ENCODE data around the gene DAGLA. TPM values are rescaled to one million over a fixed set of nuclear protein-coding genes. Genes with fewer than 3 reads are reported as not detected.

The DAGLA gene
- total and polyA plus RNA-seq, 2 of the 13 experiments (the other 11 are each of a cell fraction or from before 2014, with no cell fraction given): 2.6 to 3.9 TPM

DNA sequence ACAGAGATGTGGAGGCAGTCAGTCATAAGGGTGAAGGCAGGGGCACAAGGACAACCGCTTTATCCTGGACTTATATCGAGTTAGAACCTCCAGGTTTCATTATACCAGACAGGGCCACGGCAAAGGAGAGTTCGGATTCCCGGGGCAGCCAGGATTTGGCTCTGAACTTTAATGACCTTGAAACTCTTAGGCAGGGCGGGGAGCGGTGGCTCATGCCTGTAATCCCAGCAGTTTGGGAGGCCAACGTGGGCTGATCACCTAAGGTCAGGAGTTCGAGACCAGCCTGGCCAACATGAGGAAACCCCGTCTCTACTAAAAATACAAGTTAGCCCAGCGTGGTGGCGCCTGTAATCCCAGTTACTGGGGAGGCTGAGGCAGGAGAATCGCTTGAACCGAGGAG lies 71.2 kb downstream of the DAGLA start (continued):
- no peak for TF ChIP-seq NONO (IDR thresholded peaks at IDR 0.05)
- 0 out of 2 replicates have a peak, but pooled peaks have one; percentile 8 for TF ChIP-seq NONO (CRISPR knock-in tag; conservative IDR thresholded peaks at IDR 0.05)
- no peak for TF ChIP-seq ZNF772 (CRISPR knock-in tag; IDR thresholded peaks at IDR 0.05)
- TF ChIP-seq SAFB2 (CRISPR knock-in tag; IDR thresholded peaks at IDR 0.05; ENCODE audit: borderline replicate concordance, low read depth): no peak
- TF ChIP-seq RBFOX2 (IDR thresholded peaks at IDR 0.05; ENCODE audit: low read depth, low read length): no peak
- TF ChIP-seq KDM4B (CRISPR knock-in tag; IDR thresholded peaks at IDR 0.05): no peak
- peak; percentile 33; the same call in 1 of the 2 replicates for TF ChIP-seq ADNP (CRISPR knock-in tag; IDR thresholded peaks at IDR 0.05)
- TF ChIP-seq, protein P1, sequence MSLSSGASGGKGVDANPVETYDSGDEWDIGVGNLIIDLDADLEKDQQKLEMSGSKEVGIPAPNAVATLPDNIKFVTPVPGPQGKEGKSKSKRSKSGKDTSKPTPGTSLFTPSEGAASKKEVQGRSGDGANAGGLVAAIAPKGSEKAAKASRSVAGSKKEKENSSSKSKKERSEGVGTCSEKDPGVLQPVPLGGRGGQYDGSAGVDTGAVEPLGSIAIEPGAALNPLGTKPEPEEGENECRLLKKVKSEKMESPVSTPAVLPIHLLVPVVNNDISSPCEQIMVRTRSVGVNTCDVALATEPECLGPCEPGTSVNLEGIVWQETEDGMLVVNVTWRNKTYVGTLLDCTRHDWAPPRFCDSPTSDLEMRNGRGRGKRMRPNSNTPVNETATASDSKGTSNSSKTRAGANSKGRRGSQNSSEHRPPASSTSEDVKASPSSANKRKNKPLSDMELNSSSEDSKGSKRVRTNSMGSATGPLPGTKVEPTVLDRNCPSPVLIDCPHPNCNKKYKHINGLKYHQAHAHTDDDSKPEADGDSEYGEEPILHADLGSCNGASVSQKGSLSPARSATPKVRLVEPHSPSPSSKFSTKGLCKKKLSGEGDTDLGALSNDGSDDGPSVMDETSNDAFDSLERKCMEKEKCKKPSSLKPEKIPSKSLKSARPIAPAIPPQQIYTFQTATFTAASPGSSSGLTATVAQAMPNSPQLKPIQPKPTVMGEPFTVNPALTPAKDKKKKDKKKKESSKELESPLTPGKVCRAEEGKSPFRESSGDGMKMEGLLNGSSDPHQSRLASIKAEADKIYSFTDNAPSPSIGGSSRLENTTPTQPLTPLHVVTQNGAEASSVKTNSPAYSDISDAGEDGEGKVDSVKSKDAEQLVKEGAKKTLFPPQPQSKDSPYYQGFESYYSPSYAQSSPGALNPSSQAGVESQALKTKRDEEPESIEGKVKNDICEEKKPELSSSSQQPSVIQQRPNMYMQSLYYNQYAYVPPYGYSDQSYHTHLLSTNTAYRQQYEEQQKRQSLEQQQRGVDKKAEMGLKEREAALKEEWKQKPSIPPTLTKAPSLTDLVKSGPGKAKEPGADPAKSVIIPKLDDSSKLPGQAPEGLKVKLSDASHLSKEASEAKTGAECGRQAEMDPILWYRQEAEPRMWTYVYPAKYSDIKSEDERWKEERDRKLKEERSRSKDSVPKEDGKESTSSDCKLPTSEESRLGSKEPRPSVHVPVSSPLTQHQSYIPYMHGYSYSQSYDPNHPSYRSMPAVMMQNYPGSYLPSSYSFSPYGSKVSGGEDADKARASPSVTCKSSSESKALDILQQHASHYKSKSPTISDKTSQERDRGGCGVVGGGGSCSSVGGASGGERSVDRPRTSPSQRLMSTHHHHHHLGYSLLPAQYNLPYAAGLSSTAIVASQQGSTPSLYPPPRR (CRISPR knock-in tag; IDR thresholded peaks at IDR 0.05; ENCODE audit: borderline replicate concordance): no peak
- TF ChIP-seq TCF7L2 (IDR thresholded peaks at IDR 0.05; ENCODE audit: low read depth, low read length): no peak
- TF ChIP-seq, protein P2, sequence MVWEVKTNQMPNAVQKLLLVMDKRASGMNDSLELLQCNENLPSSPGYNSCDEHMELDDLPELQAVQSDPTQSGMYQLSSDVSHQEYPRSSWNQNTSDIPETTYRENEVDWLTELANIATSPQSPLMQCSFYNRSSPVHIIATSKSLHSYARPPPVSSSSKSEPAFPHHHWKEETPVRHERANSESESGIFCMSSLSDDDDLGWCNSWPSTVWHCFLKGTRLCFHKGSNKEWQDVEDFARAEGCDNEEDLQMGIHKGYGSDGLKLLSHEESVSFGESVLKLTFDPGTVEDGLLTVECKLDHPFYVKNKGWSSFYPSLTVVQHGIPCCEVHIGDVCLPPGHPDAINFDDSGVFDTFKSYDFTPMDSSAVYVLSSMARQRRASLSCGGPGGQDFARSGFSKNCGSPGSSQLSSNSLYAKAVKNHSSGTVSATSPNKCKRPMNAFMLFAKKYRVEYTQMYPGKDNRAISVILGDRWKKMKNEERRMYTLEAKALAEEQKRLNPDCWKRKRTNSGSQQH (CRISPR knock-in tag; IDR thresholded peaks at IDR 0.05; ENCODE audit: low read depth): 0 out of 2 replicates have a peak, but pooled peaks have one; percentile 10
- TF ChIP-seq ZNF101 (CRISPR knock-in tag; IDR thresholded peaks at IDR 0.05; ENCODE audit: borderline replicate concordance, low read depth): no peak
- no peak for TF ChIP-seq SIX4 (CRISPR knock-in tag; IDR thresholded peaks at IDR 0.05)
- TF ChIP-seq NFATC3 (CRISPR knock-in tag; IDR thresholded peaks at IDR 0.05): no peak
- TF ChIP-seq KAT8 (CRISPR knock-in tag; IDR thresholded peaks at IDR 0.05): 0 out of 2 replicates have a peak, but pooled peaks have one; percentile 1
- no peak for TF ChIP-seq ZSCAN20 (CRISPR knock-in tag; IDR thresholded peaks at IDR 0.05; ENCODE audit: borderline replicate concordance)
- no peak for TF ChIP-seq ZNF138 (CRISPR knock-in tag; IDR thresholded peaks at IDR 0.05; ENCODE audit: low read depth)
- no peak for TF ChIP-seq ZNF530 (CRISPR knock-in tag; IDR thresholded peaks at IDR 0.05; ENCODE audit: low read depth)
- TF ChIP-seq, protein P3, sequence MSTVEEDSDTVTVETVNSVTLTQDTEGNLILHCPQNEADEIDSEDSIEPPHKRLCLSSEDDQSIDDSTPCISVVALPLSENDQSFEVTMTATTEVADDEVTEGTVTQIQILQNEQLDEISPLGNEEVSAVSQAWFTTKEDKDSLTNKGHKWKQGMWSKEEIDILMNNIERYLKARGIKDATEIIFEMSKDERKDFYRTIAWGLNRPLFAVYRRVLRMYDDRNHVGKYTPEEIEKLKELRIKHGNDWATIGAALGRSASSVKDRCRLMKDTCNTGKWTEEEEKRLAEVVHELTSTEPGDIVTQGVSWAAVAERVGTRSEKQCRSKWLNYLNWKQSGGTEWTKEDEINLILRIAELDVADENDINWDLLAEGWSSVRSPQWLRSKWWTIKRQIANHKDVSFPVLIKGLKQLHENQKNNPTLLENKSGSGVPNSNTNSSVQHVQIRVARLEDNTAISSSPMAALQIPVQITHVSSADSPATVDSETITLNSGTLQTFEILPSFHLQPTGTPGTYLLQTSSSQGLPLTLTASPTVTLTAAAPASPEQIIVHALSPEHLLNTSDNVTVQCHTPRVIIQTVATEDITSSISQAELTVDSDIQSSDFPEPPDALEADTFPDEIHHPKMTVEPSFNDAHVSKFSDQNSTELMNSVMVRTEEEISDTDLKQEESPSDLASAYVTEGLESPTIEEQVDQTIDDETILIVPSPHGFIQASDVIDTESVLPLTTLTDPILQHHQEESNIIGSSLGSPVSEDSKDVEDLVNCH (CRISPR knock-in tag; IDR thresholded peaks at IDR 0.05): no peak
- no peak for TF ChIP-seq ZFP1 (CRISPR knock-in tag; IDR thresholded peaks at IDR 0.05)
- TF ChIP-seq RFXAP (CRISPR knock-in tag; IDR thresholded peaks at IDR 0.05; ENCODE audit: borderline replicate concordance): no peak
- no peak for TF ChIP-seq NCOA1 (CRISPR knock-in tag; IDR thresholded peaks at IDR 0.05)
- no peak for TF ChIP-seq ZNF256 (CRISPR knock-in tag; conservative IDR thresholded peaks at IDR 0.05)
- no peak for TF ChIP-seq ZNF326 (CRISPR knock-in tag; IDR thresholded peaks at IDR 0.05; ENCODE audit: borderline replicate concordance)
- TF ChIP-seq HNF4A (CRISPR knock-in tag; IDR thresholded peaks at IDR 0.05): no peak
- TF ChIP-seq PHF21A (CRISPR knock-in tag; IDR thresholded peaks at IDR 0.05): no peak
- no peak for TF ChIP-seq FLYWCH1 (CRISPR knock-in tag; IDR thresholded peaks at IDR 0.05)
